Mammary epithelial cell (primary cell): Measurements from ENCODE around the gene ZNF804A.

Experiments used
- EZH2 ChIP-seq: IDR thresholded peaks from 2 replicates; pipeline ENCODE4 v1.6.1; 2012; ENCODE audit warnings: low read length, inconsistent platforms, borderline replicate concordance
- TF ChIP-seq, protein P1 (sequence below), 2 donors: IDR thresholded peaks in 1 of 2; conservative IDR thresholded peaks in 1 of 2; 2 replicates each; pipeline ENCODE4 v1.5.1; 2011 to 2012; ENCODE audit warnings: inconsistent platforms in 2 of 2, low read length in 2 of 2, mild to moderate bottlenecking in 2 of 2, control low read depth in 1 of 2, low read depth in 1 of 2; ENCODE audit not compliant: insufficient read depth in 1 of 2; ENCODE audit errors: extremely low read depth in 1 of 2

DNA sequence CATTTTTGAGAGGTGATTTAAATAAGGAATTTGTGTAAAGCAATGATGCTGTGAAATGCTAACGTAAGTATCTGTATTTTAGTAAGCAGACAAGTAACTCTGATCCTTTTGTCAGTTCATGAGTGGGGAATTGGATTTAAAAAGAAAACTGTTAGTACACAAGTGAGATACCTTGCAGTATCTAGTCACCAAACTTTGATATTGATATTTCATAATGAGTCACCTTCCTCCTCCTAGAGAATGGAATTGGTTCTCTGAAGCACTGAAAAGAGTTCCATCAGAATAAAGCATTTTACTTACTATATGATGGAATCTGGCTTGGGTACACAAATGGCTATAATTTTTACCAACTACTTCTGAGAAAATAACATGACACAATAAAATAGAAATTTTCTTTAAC is 232.2 kb downstream of the ZNF804A start:
- TF ChIP-seq, protein P1, sequence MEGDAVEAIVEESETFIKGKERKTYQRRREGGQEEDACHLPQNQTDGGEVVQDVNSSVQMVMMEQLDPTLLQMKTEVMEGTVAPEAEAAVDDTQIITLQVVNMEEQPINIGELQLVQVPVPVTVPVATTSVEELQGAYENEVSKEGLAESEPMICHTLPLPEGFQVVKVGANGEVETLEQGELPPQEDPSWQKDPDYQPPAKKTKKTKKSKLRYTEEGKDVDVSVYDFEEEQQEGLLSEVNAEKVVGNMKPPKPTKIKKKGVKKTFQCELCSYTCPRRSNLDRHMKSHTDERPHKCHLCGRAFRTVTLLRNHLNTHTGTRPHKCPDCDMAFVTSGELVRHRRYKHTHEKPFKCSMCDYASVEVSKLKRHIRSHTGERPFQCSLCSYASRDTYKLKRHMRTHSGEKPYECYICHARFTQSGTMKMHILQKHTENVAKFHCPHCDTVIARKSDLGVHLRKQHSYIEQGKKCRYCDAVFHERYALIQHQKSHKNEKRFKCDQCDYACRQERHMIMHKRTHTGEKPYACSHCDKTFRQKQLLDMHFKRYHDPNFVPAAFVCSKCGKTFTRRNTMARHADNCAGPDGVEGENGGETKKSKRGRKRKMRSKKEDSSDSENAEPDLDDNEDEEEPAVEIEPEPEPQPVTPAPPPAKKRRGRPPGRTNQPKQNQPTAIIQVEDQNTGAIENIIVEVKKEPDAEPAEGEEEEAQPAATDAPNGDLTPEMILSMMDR (conservative IDR thresholded peaks at IDR 0.05 in 1 of 2, IDR thresholded peaks at IDR 0.05 in 1 of 2; ENCODE audit: extremely low read depth in 1 of 2, insufficient read depth in 1 of 2, low read depth in 1 of 2, low read length in 2 of 2) = no peak
- no peak for TF ChIP-seq EZH2
